K562 (cell line): ENCODE data around the gene RRH. TPM values are rescaled to one million over a fixed set of nuclear protein-coding genes. Genes with fewer than 3 reads are reported as not detected.
A peak's percentile ranks its signal among the peaks of the same experiment; 100 is the strongest.

ENCODE experiments used
- CREBBP ChIP-seq: IDR thresholded peaks from one replicate; pipeline ENCODE4 v1.6.1; 2012; ENCODE audit warnings: low read depth, mild to moderate bottlenecking, control low read depth, inconsistent platforms, low read length
- E4F1 ChIP-seq: fragments of 250-450 bp; sonication (Bioruptor Pico); IDR thresholded peaks from 2 replicates; pipeline ENCODE4 v1.5.0; 2021; ENCODE audit warnings: mild to moderate bottlenecking, borderline replicate concordance
- HDAC8 ChIP-seq: fragments of 450-650 bp; IDR thresholded peaks from 2 replicates; pipeline ENCODE4 v1.6.1; 2016; ENCODE audit warnings: mild to moderate bottlenecking, missing genetic modification characterization, moderate library complexity, missing compliant biosample characterization
- HLTF ChIP-seq: fragments of 450-650 bp; IDR thresholded peaks from 2 replicates; pipeline ENCODE4 v1.6.1; 2016
- ILF3 ChIP-seq: fragments of 450-650 bp; IDR thresholded peaks from 2 replicates; pipeline ENCODE4 v1.6.1; 2018; ENCODE audit warnings: antibody characterized with exemption, mild to moderate bottlenecking, moderate library complexity, borderline replicate concordance
- MCM3 ChIP-seq: fragments of 450-650 bp; IDR thresholded peaks from 2 replicates; pipeline ENCODE4 v1.6.1; 2016
- NCOA6 ChIP-seq: fragments of 450-650 bp; IDR thresholded peaks from 2 replicates; pipeline ENCODE4 v1.6.1; 2017; ENCODE audit warnings: mild to moderate bottlenecking
- NFIC ChIP-seq: fragments of 450-650 bp; IDR thresholded peaks from 2 replicates; pipeline ENCODE4 v1.6.1; 2017; ENCODE audit warnings: mild to moderate bottlenecking, inconsistent platforms
- NFIX ChIP-seq: fragments of 250-450 bp; sonication (Bioruptor Pico); IDR thresholded peaks from 2 replicates; pipeline ENCODE4 v1.4.0; 2020; ENCODE audit warnings: low read depth, mild to moderate bottlenecking, moderate library complexity
- PKNOX1 ChIP-seq: fragments of 450-650 bp; IDR thresholded peaks from 2 replicates; pipeline ENCODE4 v1.6.1; 2016
- RBFOX2 ChIP-seq: fragments of 200-400 bp; formaldehyde crosslinking; IDR thresholded peaks from 2 replicates; pipeline ENCODE4 v1.6.1; 2017; ENCODE audit warnings: low read depth, mild to moderate bottlenecking, low read length, moderate library complexity
- SIX5 ChIP-seq, 2 experiments: IDR thresholded peaks; 2 replicates each; pipeline ENCODE4 v1.6.1; 2011; ENCODE audit warnings: low read length in 2 of 2, borderline replicate concordance in 1 of 2, low read depth in 1 of 2, mild to moderate bottlenecking in 1 of 2, moderate library complexity in 1 of 2; ENCODE audit not compliant: insufficient read depth in 1 of 2
- SREBF1 ChIP-seq: fragments of 150-350 bp; IDR thresholded peaks from 2 replicates; pipeline ENCODE4 v1.6.1; 2014; ENCODE audit warnings: antibody characterized with exemption, low read depth, low read length, borderline replicate concordance
- SREBF2 ChIP-seq: sonication (generic); formaldehyde crosslinking; IDR thresholded peaks from 2 replicates; pipeline ENCODE4 v1.4.0; 2020; ENCODE audit warnings: mild to moderate bottlenecking, missing genetic modification reagents
- THRAP3 ChIP-seq: fragments of 450-650 bp; IDR thresholded peaks from 2 replicates; pipeline ENCODE4 v1.6.1; 2016; ENCODE audit warnings: mild to moderate bottlenecking, inconsistent platforms, borderline replicate concordance
- VEZF1 ChIP-seq: fragments of 200-800 bp; sonication (Bioruptor generic); IDR thresholded peaks from 2 replicates; pipeline ENCODE4 v1.6.1; 2017; ENCODE audit warnings: missing genetic modification characterization, missing compliant biosample characterization
- WHSC1 ChIP-seq: IDR thresholded peaks from one replicate; pipeline ENCODE4 v1.6.1; 2012; ENCODE audit warnings: low read length, control low read depth, inconsistent platforms
- ZBTB9 ChIP-seq: fragments of 450-650 bp; formaldehyde crosslinking; IDR thresholded peaks from 2 replicates; pipeline ENCODE4 v1.4.0; 2020; ENCODE audit warnings: mild to moderate bottlenecking, moderate library complexity
- ZNF134 ChIP-seq: fragments of 250-450 bp; sonication (Bioruptor Pico); conservative IDR thresholded peaks from 2 replicates; pipeline ENCODE4 v1.4.0; 2020
- ZNF212 ChIP-seq: fragments of 450-650 bp; formaldehyde crosslinking; IDR thresholded peaks from 2 replicates; pipeline ENCODE4 v1.4.0; 2020; ENCODE audit warnings: mild to moderate bottlenecking
- ZNF57 ChIP-seq: fragments of 450-650 bp; formaldehyde crosslinking; IDR thresholded peaks from 2 replicates; pipeline ENCODE4 v1.4.0; 2020; ENCODE audit warnings: mild to moderate bottlenecking, moderate library complexity
- polyA plus RNA-seq, 8 experiments: library from polyadenylated mRNA; depleted of rRNA in 4 of 8; stranded (reverse) in 5 of 8; unstranded in 3 of 8; fragments of >200 nt; fragmentation: Nextera tagmentation in 2 of 8; fragmentation: Illumina TruSeq in 1 of 8; extraction: Ambion mirVana in 2 of 8; extraction: Trizol in 1 of 8; gene quantifications; 2 replicates each; pipeline versions ENCODE4 v1.2.1 to v1.2.3, GENCODE V29; 2011 to 2014; ENCODE audit warnings: inconsistent platforms in 1 of 8, missing spikeins in 1 of 8
- total RNA-seq, 7 experiments: library from RNA; depleted of rRNA in 6 of 7; stranded (reverse); fragments of >200 nt in 6 of 7; fragmentation: Illumina TruSeq in 2 of 7; extraction: Trizol in 2 of 7; gene quantifications; 2 replicates each; pipeline versions ENCODE4 v1.2.1 to v1.2.3, GENCODE V29; 2011 to 2021; ENCODE audit warnings: low replicate concordance in 1 of 7

Gene RRH
- total and polyA plus RNA-seq, 9 of the 15 experiments (the other 6 are each of a cell fraction or from before 2014, with no cell fraction given) = 0.04 to 0.31 (median 0.12) TPM; not detected in 3

GRCh38 chr4:109815151-109816081, 12.4 kb upstream of the RRH start, which contains the start of gene GAR1 (continued):
- TF ChIP-seq E4F1 (CRISPR knock-in tag) = no peak; the same call in 1 of the 2 replicates
- TF ChIP-seq ILF3 = no peak
- TF ChIP-seq THRAP3 = no peak
- no peak for TF ChIP-seq HLTF
- TF ChIP-seq NFIX (CRISPR knock-in tag) = no peak
- no peak for TF ChIP-seq CREBBP
- no peak for TF ChIP-seq WHSC1
- TF ChIP-seq SIX5 (IDR thresholded peaks at IDR 0.05; ENCODE audit: borderline replicate concordance in 1 of 2, insufficient read depth in 1 of 2, low read depth in 1 of 2, low read length in 2 of 2) = no peak
- no peak for TF ChIP-seq ZNF57 (CRISPR knock-in tag)
- TF ChIP-seq NFIC = peak; percentile 26
- TF ChIP-seq VEZF1 (CRISPR knock-in tag) = peak; percentile 40; the same call in 1 of the 2 replicates
- TF ChIP-seq SREBF2 (CRISPR knock-in tag) = no peak
- TF ChIP-seq PKNOX1 = peak; percentile 33; the same call in 1 of the 2 replicates
- TF ChIP-seq SREBF1 = no peak
- no peak for TF ChIP-seq NCOA6
- no peak for TF ChIP-seq HDAC8
- TF ChIP-seq ZBTB9 (CRISPR knock-in tag) = no peak
- TF ChIP-seq ZNF212 (CRISPR knock-in tag) = no peak
- TF ChIP-seq RBFOX2 = peak; percentile 86
- TF ChIP-seq ZNF134 (CRISPR knock-in tag) = no peak
- TF ChIP-seq MCM3 = no peak
